Measurements from ENCODE around the gene SP6.

SP6 gene

DNA sequence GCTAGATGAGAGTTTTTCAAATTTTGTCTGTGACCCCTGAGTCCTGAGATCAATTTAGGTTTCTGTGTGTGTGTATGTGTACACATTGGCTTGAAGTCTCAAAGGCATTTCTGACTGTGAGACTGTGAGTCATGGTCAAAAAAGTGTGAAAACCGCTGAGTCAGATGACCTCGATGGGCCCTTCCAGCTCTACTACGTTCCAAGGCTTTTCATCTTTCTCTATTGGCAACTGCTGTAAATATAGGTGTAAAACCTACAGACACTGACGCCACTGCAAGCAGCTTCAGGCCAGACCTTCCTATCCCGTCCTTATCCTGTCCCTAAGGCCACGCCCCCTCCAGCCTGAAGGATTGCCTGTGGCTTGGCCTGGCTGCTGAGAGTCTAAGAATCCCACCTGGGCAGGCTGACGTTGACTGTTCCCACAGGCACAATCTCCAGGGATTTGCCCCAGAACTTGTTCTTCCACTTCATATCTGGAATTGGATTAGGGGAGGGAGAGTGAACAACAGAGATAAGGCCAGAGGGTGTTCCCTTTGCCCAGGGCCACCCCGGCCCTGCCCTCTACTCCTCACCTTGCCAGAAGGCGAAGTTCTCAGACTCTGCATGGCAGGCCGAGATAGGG, 40.7 kb downstream of the SP6 start:
- DNase-seq, result peak; percentile 58

DNA sequence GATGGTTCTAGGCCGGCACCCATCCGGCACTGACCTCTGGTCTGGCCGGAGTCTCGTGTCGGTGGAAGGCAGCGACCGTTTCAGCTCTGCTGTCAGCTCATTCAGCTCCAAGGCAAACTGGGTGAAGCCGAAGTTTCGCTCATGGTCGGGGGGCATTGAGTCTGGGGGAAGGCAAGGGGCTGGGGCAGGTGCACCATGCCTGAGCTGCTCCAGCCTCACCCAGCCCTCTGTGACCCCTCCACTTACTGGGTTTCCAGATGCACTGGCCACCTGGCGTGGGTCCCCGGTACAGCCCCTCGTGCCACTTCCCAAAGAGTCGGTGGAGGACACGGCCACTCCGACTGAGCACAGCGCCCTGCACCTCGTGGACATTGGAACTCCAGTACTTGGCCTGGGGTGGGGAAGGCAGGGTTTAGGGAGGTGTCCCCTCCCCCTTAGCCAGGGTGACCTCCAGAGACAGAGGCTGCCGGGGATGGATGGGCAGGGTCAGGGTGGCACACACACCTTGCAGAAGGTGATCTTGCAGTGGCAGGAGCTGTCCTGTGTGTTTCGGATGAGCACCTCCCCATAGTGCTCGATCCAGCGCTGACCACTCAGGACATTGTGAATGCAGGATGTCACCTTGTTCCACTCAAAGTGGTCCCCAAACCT, 42.0 kb downstream of the SP6 start:
- no peak for DNase-seq

DNA sequence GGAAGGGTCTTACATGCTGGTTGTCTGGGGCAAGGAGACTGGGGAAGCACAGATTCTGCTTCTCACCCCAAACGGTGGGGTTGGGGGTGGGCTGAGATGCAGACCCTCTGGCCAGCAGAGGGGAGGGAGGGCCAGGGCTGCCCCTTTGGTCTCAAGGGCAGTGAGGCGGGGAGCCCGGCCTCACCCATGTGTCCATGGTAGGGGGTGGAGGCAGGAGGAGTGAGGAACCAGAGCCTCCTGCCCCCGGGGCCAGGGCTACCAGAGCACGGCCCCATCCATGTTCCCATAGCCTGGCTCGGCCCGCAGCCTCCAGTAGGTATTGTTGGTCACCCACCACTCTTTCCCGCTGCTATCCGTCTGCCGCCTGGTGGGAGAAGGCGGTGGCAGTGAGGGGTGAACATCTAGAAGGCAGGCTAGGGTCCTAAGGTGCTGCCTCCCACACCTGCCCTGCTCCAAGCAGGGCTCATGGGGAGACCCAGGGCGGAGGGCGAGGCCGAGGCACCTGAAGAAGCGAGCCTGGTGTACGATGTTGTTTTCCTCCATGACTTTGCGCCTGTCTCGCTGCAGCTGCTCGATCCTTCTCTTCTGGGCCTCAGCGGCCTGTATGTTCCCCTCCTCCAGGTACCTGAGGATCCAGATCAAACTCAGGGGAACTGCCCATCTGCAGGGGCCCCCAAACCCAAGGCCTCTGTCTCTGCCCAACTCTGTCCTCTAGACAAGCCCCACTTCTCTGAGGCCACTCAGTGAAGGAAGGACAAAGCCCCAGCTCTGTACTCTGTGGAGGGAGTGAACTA, 42.7 kb downstream of the SP6 start:
- no peak for DNase-seq

DNA sequence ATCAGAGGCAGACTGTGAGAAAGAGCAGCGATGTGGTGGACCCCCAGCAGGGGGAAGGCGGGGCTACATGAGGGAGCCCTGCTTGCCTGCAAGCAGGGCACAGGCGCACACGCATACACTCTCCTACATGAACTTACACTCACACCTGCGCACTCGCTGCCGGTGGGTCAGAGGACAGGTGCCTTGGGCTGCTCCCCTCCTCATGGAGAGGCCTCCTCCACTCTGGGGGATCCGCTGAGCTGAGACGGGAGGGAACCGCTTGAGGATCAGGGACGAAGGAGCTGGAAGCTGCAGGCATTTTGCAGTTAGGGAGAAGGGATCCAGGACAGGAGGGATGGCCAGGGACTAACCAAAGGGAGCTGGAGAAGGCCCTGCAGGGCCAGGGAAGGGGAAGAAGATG, 43.5 kb downstream of the SP6 start:
- no peak for DNase-seq

DNA sequence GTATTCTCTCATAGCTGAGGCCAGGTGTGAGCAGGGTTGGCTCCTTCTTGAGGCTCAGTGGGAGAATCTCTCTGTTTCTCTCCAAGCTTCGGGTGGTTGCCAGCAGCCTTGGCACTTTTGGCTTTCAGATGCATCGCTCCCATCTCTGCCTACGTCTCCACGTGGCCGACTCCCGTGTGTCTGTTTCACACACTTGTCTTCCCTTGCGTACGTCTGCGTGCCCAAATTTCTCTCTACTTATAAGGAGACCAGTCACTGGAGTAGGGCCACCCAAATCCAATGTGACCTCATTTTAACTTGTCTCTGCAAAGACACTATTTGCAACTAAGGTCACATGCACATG, 44.1 kb downstream of the SP6 start:
- DNase-seq, result no peak

DNA sequence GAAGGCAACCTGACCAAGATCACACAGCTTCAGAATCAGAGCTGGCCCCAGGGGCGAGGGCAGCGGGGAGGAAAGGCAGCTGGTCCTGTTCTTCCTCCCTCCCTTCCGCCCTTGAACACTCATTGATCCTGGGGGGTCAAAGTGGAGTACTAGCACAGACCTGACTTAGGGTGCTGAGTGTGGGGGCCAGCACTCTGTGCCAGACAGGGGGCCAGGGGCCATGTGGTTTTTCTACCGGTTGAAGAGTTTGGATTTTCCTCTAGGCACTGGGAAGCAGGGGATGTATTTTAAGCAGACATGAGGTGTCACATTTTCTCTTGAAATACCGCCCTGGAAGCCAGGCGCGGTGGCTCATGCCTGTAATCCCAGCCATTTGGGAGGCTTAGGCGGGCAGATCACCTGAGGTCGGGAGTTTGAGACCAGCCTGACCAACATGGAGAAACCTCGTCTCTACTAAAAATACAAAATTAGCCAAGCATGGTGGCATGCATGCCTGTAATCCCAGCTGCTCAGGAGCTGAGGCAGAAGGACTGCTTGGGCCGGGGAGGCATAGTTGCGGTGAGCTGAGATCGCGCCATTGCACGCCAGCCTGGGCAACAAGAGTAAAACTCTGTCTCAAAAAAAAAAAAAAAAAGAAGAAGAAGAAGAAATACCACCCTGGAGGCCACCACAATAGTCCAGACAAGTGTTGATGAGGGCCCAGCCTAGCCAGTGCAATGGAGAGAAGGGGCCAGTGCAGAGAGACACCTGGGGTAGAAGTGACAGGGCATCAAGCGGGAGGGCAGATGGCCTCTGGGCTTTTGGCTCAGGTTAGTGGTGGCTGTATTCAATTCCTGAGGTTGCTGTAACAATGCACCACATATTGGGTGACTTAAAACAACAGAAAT, 44.7 kb downstream of the SP6 start:
- DNase-seq, result no peak

DNA sequence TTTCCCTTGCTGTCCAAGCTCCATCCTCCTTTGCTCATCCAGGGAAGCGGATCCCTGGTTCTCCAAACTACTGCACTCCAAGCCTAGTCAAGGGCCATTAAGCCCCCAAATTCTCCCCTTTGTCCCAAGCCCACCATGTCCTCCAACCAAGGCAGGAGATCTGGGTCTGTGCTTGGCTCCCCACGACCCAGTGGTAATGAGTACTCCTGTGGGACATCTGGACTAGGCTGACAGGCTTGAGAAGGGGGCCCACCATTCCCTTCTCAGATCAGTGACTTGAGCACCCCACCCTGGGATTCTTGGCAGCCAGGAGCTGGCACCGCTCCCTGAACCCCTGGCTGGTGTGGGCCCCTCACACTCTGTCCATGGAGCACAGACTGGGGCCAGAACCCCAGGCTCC, 46.5 kb downstream of the SP6 start:
- DNase-seq, result no peak

DNA sequence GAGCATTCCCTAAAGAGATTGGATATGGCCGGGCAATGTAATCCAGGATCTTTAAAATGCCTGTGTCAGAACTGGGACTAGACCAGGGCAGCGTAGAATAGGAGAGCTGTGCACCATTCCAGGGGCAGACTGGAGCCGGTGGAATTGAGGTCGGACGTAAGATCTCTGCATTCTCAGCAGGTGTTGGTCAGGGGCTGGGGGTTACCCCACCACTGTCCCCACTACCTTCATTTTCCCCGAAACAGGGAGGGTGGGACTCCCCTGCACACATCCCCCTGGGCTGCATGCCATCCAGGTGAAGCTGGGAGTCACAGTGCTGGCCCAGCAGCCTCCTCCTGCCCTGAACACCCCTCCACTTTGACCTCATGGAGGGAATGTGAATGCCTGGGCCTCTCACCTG, 47.2 kb downstream of the SP6 start:
- DNase-seq, result no peak

DNA sequence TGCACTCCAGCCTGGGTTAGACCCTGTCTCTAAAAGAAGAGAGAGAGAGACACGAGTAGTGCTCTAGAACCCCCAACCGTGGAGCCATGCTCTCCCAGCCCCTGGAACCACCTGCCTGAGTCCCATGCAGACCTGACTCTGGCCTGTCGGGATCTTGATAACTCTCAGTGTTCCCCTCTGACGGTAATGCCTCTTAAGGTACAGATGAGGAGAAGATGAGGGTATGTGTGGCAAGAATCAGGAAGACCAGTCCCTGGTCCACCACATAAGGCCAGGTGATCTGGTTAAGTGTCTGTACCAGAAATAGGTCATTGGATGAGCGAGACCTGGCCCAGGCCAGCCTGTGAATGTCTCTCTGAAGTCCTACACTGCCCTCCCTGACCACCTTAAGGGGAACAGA, 47.8 kb downstream of the SP6 start:
- DNase-seq, result no peak

DNA sequence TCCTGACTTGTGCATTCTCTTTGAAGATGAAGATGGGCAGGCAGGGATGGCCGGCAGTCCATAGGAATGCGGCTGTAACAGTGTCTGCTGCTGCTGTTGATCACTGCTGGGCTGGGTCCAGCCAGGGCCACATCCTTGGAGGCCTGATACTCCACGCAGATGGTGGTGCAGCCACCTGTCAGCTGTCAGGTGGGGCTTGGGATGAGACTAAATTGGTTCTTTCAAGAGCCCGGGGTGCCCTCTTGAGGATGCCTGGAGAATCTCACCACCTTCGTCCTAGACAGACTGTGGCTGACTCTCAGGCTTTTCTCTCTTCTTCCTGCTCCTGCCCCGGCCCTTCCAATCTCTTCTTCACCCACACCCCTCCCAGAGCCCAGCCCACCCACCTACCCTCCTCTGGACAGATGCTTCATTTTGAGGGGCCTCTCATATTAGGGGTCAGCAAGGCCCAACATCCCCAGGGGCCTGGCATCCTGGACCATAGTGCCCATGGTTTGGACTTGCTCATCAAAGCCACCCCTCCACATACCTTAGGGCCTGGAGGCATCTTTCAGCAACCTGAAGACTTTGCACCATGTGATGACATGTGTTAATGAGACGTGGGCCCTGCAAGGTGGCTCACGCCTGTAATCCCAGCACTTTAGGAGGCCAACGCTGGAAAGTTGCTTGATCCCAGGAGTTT, 48.5 kb downstream of the SP6 start:
- DNase-seq, result peak; percentile 70

DNA sequence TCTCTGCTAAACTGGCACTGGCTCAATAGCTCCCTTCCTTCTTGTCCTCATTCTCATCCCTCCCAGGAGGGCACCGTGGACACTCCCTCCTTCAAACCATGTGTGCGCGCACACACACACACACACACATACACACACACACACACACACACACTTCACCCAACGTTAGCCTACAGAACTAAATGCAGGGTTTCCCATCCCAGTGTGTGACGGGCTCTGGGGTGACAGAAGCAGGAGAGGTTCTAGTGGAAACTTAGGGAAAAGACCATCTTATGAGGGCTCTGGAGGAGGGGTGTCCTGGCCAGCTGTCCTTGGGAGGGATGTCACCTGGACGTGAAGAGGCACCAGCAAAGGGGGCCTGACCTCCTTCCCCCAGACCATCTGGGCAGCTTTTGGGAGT, 49.1 kb downstream of the SP6 start:
- DNase-seq, result no peak

DNA sequence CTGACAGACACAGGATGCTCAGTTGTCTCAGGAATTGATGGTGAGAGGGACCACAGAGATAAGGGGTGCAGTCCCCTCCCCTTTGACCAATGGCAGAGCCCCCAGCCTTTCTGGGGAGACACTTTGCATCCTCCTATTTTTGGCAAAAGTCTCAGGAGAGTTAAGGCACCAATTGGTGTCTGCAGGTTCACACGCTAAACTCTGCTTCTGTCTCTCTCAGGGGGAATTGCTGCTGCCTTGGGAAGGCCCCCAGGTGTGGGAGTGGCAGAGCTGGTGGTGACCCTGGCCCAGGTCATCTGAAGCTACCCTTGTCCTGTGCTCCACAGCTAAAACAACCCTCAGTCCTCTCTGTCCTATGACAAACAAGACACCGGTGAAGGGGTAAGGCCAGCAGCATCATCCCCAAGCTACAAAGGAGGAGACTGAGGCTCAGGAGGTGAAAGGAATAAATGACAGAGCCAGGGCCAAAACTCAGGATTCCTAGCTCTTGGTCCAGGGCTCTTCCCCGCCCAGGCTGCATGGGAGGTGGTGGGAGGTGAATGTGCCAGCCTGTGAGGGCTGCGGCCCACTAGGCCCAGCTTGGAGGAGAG, 49.7 kb downstream of the SP6 start:
- no peak for DNase-seq

DNA sequence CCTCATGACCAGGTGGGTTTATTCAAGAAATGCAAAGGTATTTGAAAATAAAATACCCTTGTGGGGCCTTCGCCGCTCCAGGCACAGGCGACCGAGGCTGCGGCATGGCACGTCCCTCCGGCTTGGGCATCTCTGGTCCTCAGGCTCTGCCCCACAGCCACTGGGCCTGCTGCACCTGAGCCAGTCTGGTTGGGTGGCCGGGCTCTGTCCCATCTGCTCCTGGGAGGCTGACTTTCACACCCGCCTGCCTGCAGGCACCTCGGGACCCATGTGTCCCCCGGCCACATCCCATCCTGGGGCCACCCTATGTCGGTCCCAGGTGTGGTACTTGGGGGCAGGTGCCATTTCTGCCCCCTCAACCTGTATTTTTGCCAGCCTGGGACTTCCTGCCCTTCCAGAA, 50.3 kb downstream of the SP6 start:
- no peak for DNase-seq

DNA sequence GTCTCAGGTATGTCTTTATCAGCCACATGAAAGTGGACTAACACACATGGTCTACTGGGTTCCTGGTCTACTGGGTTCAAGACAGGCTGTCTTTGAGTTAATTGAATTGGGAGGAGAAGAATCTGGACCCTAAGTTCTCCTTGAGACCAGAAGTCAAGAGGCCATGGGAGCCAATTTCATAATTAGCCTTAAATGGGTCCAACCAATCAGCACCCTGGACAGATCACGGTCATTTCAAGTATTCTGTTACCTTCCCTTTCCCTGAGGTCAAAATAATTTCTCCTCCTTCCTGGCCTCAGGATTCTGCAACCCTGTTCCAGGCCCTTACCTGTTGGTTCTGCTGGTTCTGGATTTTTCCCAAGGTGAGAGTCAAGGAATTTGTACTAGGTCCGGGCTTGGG, 53.2 kb downstream of the SP6 start:
- DNase-seq, result no peak
